Smooth muscle cell of the brain vasculature (primary cell): Measurements from ENCODE around the gene NALCN.

Experiments used
- DNase-seq: peaks from one replicate; pipeline ENCODE4 v3.0.0-alpha.2; 2012; ENCODE audit warnings: low read depth, low spot score

The NALCN gene

GRCh38 chr13:101415358-101416174 lies 742 bp downstream of the NALCN start:
- DNase-seq: no peak

DNA sequence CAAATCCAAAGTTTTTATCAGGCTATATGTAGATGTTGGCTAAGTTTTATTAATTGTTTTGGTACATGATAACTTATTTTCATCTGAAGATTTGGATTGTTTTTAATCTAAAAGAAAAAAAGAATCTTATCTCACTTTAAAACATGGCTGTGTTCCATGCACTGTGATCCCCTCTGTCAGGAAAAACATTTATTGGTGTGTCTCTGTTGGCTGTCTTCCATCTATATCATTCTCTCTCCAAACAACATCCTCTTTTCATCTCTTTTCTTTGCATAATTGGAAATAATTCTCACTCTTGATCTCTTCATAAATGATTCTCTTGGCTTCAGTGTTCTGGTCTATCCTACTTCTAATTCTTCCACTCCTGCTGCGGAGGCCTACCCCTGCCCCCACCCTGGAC lies 4.2 kb downstream of the NALCN start:
- no peak for DNase-seq

DNA sequence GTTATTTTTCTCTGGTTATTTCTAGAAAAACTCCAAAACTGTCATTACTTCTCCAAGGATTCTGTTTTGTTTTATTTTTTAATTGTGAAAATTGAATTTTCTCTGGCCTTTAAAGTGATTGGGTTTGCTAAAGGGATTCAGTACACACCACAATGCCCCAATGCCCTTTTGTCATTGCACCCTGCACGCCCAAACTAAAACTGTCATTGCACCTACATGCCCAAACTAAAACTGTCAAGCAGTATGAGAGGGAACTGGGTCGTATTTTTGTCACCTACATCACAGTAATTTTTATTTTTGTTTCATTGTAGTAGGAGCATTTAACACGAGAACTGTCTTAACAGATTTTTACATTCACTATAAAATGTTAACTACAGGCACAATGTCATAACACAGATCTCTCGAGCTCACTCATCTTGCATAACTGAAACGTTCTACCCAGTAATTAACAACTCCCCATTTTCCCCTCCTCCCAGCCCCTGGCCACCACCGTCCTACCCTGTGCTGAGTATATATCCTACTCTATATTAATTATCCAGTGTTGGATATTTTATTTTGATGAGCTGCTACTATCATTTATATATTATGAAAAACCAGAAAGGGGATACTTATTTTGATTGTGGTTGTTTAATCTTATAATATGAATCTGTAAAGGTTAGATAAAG lies 7.2 kb downstream of the NALCN start:
- DNase-seq: no peak

GRCh38 chr13:101408154-101408553 lies 8.2 kb downstream of the NALCN start:
- DNase-seq: no peak

GRCh38 chr13:101406791-101407190 lies 9.5 kb downstream of the NALCN start:
- no peak for DNase-seq

DNA sequence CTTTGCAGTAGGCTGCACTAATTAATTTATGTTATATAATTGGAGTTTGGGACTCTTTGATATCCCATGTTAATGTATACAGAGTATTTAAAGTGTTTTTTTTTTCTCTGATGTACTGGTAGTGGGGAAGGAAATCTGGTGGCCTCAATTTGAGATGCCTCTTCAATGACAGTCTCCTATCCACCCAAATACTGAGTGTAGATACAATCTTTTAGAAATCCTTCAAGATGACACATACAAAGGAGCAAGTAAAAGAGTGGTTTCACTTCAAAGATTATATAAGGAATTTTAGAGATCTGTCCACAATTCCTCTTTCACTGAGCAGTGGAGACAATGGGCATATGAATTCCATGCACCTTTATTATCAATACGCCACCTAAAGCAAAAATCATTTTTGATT lies 15.1 kb downstream of the NALCN start:
- no peak for DNase-seq

DNA sequence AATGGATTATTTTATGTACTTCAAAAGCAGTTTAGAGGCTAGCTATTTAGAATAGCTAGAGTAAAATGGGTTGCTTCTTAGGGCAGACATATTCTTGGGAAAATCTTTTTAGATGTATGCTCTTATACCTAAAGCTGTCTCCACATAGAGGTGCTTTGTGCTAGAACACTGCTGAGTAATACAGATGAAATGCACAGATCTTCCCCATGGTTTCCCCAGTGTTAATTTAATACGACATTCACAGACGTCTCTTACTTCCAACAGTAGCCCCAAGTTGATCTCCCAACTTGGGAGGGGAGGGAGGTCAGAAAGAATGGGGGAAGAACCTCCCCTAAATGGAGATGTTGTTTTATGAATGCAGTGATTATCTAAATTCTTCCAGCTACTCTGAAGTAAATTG lies 16.9 kb downstream of the NALCN start:
- no peak for DNase-seq

DNA sequence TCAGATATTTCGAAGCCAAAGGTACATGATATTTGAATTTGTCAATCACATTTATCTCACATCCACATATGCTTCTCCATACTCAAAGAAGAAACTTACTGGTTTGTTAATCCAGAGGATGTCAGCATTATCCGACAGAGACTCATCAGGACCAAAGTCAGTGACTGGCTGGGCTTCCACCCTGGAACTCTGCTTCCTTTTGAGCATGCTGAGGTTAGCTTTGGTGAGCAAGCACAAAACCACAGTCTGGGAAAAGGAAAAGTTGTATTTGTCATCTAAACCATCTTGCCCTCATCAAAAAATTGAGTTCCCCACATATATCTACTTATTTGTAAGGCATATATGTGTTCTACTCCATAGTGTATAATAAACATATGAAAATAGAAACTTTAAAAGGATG lies 17.4 kb downstream of the NALCN start:
- no peak for DNase-seq

GRCh38 chr13:101398191-101398590 lies 18.1 kb downstream of the NALCN start:
- no peak for DNase-seq

GRCh38 chr13:101397742-101398141 lies 18.6 kb downstream of the NALCN start:
- no peak for DNase-seq

DNA sequence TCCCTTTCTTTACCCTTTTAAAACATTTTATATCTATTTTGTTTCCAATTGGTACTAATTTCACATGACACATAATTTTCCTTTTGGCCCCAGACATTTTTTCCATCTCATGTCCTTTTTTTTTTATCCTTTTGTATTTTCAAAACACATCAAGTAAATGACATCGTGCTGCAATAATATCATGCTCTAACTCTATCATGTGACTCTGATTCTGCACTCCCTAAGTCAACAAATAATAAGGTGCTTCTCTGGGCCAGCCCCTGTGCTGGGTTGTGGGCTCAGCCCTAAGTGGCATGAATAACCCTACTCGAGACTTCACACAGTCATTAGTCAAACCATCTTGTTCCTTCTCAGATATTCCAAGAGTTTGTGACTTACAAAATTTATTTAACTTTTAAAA lies 21.7 kb downstream of the NALCN start:
- DNase-seq: no peak

- no peak for DNase-seq
Measured at GRCh38 chr13:101393140-101393539, 23.2 kb downstream of the NALCN start.

DNA sequence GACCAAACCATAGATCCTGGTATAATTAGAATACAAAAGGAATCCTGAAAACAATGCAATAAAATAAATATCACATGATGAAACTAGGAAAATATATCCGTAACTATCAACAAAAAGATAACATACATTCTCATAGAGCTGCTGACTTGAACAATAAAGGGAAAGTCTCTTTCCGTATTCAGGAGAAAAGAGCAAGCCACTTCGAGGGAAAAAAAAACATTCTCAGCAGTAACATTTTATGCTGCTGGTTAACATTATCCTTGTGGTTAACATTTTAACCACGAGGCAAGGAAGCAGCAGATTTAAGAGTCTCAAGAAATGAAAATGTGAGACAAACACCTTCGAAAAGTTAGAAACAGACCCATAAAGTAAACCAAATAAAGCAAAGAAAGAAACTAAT lies 25.8 kb downstream of the NALCN start:
- DNase-seq: no peak

GRCh38 chr13:101384929-101385328 lies 31.4 kb downstream of the NALCN start:
- DNase-seq: no peak

DNA sequence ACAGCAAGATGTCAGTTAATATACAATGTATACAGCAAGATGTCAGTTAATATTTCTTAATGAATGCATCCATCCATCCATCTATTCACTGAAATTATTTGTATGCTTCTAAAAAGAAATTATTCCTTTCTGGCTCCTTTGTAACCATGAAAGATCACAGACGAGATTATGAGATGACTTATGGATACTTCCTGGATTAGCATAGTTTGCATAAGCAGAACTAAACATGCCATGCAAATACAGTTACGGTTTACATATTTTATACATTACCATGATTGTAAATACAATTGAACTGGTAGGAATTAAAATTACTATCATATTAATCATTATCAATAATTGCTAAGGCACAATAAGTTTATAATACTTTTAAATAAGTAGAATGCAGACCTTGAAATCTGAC lies 32.7 kb downstream of the NALCN start:
- DNase-seq: no peak

DNA sequence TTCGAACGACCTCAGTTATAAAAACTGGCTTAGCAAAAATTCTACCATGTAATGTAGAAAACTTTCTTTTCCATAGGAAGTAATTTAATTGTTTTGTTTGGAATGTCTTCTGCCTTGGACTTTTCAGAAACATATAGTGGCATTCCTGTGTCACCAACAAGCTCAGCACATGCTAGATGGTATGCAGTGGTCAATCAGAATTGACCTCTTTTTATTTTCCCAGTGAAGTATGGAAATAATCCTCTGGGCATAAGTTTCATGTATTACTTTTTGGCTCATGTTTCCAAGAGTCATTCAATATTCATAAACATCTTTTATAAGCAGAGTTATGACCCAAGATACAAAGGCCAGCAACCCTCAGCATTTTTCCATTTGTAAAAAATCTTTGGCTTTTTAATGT lies 33.6 kb downstream of the NALCN start:
- DNase-seq: no peak

- no peak for DNase-seq
Measured at GRCh38 chr13:101382086-101382485, 34.2 kb downstream of the NALCN start.

GRCh38 chr13:101360525-101360924 lies 55.8 kb downstream of the NALCN start:
- DNase-seq: no peak

DNA sequence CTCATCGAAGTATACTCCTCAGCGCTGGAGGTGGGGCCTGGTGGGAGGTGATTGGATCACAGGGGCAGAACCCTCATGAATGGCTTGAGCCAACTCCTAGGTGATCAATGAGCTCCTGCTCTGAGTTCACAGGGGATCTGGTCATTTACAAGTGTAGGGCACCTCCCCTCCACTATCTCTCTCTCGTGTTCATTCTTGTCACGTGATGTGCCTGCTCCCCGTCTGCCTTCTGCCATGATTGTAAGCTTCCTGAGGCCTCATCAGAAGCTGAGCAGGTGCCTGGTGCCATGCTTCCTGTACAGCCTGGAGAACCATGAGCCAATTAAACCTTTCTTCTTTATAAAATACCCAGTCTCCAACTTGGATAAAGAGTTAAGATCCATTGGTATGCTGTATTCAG lies 61.4 kb downstream of the NALCN start:
- no peak for DNase-seq

DNA sequence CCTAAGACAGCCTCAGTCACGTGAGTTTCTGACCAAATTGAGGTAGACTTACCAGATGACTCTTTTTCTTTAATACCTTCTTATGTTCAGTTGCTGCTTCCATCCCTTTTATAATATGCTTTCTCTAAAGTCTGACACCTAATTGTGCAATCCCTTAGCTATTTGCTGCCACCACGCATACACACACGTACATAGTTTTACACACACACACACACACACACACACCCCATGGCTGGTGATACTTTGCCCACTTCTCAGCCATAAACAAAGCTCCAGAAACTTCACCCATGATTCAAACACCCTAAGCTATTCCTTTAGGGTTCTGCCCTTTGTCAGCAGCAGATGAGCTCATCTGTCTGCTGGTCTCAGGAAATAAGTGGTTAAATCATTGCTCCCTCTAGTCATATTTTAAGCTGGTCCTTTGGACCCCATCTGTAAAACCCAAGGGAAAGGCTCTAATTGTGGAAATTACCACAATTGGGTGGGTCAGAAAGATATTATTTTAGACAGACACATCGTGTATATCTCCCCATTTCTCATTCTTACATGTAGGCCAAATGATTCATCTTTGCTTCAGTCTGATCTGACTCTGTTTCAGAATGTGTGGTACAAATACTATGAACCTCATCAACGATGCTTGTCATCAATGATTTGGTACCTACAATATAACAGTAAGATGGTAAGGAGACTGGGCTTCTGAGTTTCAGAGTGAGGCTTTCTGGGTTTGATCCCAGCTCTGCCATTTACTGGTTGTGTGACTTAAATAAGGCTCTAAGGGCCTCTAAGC lies 69.2 kb downstream of the NALCN start:
- DNase-seq: no peak

GRCh38 chr13:101346161-101346560 lies 70.1 kb downstream of the NALCN start:
- DNase-seq: no peak

DNA sequence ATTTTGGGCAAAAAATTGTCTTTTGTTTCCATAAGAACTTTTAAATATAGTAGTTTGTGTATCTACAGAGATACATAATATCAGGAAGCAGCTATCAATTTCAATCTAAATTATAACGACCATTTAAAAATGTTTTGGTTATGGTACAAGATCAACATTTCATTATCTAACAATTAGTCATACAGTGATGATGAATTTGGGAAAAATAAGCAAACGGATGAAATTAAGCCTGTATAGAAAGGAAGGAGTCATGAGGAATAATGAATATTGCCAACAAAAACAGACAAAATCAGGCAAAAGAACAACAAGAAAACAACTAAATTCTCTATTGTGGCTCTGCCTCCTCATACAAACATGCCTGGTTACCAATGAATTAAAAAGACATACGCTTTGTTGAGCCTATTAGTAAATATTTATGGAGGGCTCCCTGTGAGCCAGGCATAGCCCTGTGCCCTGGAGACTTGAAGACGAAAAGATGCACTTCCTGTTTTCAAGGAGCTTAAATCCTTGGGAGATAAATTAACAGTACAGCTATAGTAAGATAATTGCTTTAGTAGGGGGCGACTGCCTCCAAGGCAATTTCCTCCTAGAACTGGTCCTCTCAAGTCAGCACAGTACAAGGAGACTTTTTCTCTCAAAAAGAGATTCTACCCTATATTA lies 73.0 kb downstream of the NALCN start:
- no peak for DNase-seq
